GM18526 (cell line): ENCODE results near the gene CYYR1.

Source experiments
- POLR2A ChIP-seq: IDR thresholded peaks from 3 replicates; pipeline ENCODE4 v1.6.1; 2011; ENCODE audit not compliant: insufficient read length; ENCODE audit errors: extremely low read depth

The CYYR1 gene

DNA sequence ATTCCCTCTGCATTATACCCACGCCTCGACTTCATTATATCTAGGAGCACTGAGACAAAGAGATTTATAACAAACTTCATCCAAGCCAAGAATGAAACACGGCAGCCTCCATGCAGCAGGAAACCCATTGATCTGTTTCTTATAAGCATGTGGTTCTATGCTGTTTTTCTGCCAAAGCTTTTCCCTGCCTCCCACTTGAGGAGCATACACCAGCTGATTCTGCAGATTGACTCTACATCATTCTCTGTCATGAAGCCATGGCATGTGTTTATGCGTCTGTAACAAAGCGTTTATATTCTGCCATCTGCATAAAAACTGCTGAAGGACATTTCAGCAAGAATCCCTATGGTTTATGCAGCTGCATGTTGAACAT lies 102.0 kb downstream of the CYYR1 start:
- no peak for TF ChIP-seq POLR2A

DNA sequence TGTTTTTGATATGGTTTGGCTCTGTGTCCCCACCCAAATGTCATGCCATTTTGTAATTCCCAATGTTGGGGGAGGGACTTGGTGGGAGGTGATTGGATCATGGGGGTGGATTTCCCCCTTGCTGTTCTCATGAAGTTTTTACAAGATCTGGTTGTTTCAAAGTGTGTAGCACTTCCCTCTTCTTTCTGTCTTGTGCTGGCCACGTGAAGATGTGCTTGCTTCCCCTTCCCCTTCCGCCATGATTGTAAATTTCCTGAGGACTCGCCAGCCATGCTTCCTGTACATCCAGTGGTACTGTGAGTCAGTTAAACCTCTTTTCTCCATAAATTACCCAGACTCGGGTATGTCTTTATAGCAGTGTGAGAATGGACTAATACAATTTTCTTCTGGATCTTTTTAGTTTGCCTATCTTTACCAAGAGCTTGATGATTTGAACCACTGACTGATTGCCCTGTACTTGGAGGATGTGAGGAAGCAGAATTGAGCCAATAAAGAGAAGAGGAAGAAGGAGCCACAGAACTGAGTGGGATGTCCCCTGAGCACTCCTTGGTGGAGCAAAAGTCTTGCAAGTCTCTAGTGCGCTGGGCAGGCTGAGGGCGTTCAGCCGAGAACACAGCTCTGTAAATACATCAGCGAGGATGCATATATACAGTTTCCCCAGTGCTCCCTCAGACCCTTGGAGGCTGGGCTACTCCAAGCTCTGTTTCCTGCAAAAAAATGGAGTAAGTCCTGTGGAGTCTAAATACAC lies 102.6 kb downstream of the CYYR1 start:
- no peak for TF ChIP-seq POLR2A

DNA sequence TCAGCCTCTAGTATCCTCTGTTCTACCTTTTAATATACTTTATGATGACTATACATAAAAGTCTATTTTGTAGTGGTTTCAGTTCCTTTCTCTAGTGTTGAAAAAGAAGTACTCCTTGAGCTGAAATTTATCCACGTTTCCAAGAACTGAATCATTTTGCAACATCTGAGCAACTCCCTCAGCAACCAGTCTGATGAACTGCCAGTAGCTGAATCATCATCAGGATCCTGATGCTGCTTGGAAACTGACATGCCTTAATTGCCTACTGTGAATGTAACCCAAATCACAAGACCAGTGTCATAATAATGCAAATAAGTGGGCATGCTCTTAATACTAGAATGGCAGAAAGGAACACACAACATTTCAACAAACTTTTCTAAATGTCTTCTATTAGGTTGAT lies 103.3 kb downstream of the CYYR1 start:
- no peak for TF ChIP-seq POLR2A

DNA sequence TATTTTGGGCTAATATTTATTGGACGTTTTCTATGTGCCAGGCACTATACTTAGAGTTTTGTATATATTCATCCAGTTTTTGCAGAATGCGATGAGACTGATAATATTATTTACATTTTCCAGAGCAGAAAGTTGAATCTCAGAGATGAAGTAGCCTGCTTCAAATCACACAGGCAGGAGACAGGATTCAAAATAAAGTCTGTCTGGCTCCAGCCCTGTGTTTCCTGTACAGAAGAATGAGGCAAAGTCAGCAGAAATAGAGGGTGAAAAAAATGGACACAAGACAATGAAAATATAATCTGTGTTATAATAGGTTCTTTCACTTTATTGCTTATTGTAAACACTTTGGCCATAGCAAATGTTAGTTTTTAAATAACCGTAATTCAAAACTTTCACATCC lies 107.2 kb downstream of the CYYR1 start:
- TF ChIP-seq POLR2A = no peak

DNA sequence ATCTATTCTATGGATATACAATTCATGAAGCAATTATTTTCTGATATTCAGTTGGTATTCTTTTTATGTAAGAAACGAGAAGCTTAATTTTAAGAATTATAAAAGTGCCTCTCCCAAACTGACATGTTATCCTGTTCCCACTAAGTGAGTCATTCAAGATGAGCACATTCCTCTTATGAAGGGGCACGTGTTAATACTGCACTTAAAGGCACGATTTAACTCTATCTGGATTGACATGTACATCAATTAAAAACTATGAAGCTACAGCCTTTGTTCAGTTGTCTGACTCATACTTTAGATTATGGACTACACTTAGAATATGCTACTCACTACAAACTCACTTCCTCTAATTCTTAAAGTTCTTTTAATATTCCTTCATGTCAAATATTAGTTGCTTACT lies 111.6 kb downstream of the CYYR1 start:
- TF ChIP-seq POLR2A = no peak

DNA sequence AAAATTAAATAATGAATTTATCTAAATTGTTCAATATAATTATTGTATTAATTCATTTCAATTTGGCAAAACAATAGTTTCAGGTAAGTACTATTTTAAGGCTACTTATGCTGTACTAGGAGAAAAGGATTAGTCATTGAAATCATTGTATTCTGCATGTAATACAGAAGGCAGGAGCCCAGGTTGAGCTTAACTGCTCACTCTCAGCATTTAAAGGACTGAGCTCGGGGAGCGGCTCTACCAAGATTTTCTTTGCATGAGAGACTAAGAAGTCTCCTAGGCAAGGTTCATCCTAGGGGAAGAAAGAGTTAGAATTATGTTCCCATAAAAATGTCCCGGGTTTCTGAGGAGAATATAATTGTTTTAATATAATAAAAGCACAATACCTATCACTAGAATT lies 112.5 kb downstream of the CYYR1 start:
- no peak for TF ChIP-seq POLR2A

DNA sequence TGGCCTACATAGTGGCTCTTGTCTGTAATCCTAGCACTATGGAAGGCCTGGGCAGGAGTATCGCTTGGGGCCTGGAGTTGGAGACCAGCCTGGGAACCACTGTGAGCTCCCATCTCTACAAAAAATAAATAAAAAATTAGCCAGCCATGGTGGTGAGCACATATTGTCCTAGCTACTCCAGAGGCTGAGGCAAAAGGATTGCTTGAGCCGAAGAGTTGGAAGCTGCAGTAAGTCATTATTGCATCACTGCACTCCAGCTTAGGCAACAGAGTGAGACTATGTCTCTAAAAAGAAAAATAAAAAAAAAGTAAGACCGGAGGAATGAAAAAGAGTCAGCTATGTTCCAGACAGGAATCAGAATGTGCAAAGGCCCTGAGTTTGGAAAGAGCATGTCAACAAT lies 115.3 kb downstream of the CYYR1 start:
- TF ChIP-seq POLR2A = no peak

DNA sequence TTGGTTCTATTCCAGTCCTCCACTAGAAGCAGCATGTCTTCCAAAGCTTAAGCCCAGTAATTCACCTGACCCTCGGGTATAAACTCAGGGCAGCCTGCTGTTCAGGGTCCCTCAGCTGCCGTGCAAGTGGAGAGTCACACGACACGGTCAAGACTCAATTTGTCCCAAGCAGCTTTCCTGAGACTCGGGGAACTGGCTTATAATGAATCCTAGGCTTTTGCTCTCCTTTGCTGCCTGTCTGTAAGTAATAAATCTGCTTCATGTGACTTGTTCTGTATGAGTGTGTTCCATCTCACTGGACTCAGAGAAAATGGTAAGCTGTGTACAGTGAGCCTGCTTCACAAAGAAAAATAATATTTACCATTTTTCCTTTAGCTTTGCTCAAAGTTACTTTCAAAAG lies 119.8 kb downstream of the CYYR1 start:
- no peak for TF ChIP-seq POLR2A

DNA sequence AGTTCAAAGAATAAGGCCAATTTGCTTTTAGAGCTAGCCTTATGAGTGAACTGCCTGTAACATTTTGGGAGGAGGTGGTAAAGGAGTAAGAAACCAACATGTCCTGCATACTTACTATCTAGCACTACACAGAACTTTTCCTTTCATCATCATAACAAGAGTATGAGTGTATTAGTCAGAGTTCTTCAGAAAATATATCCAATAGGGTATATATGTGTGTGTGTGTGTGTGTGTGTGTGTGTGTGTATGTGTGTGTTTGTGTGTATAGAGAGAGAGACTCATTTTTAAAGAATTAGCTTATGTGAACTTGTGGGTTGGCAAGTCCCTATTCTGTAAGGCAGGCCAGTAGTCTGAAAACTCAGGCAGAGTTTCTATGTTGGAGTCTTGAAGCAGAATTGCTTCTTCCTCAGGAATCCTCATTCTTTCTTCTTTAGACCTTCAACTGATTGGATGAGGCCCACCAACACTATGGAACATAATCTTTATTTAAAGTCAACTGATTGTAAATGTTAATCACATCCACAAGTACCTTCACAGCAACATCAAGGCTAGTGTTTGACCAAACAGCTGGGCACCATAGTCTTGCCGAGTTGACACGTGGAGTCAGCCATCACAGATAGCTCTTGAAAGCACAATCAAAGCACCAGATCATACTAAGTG lies 121.9 kb downstream of the CYYR1 start:
- no peak for TF ChIP-seq POLR2A

DNA sequence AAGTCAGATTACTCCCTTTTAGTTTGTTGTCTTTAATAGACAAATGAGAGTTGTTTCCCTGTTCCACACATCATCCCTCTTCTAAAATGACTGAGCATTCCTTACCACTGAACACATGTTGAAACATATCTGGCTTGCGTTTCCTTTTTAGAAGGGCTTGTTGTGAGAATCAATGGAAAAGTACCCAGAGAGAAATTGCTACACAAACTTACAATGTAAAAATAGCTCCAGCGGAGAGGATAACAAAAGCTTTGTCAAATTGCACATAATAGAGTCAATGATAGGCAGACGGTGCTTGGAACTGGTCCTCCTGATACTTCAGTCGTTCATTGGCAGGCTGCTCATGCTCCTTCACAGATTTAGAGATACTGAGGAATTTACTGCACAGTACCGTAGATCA lies 123.9 kb downstream of the CYYR1 start:
- TF ChIP-seq POLR2A = no peak

DNA sequence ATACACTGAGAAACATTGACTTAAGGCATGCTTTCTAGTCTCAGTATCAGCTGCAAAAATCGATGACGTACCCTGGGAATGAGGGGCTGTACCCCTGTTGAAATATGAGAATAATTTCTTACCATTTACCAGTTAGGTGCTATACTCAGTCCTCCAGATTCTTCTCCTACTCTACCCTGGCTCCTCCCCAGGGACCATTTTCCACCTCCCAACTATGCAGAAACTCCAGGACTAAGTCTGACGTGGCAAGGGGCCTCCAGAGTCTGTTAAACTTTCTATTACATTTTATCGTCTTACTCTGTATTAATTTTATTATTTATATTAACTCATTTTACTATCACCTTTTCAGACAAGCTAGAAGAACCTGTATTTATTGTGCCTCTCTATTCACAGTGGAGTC lies 124.3 kb downstream of the CYYR1 start:
- TF ChIP-seq POLR2A = no peak

DNA sequence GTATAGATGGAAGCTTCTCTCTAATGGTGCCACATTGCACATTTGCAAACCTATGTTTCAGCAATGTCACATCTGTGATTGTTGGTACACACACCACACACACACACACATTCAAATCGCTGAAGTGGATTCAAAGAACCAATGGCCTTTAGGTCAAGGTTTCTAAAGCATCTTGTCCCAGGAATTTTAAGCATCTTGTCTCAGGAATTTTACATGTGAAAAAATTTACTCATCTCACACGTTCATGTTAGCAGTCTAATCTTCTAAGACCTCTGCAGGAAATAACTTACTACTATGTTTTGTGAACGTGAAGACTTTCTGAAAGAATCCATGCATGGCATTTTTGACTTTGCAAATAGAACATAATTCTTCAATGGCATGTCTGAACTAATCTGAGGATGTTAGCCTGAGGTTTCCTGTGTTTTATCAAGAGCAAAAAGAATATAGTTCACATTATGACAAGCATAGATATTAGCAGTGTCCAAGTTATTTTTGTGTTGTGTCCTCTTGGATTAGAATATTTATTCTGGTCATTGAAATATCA lies 125.1 kb downstream of the CYYR1 start:
- TF ChIP-seq POLR2A = no peak

DNA sequence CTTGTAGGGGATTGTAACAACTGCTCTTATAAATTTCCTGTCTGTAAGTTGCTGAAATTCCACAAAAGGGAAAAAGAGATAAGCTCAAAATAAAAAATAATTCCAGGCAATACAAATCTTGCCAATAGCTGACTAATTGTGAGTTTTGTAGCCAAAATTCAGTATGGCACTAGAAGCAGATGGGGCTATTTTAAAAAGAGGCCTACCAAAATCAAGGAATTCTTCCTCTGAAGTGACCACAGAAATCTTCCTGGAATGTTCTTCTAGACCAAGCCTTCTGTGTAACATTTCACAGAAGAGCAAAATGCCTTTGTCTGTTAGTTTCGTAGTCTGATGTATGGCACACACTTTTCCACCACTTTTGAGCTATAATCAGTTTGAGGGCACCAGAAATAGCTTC lies 127.6 kb downstream of the CYYR1 start:
- TF ChIP-seq POLR2A = no peak

DNA sequence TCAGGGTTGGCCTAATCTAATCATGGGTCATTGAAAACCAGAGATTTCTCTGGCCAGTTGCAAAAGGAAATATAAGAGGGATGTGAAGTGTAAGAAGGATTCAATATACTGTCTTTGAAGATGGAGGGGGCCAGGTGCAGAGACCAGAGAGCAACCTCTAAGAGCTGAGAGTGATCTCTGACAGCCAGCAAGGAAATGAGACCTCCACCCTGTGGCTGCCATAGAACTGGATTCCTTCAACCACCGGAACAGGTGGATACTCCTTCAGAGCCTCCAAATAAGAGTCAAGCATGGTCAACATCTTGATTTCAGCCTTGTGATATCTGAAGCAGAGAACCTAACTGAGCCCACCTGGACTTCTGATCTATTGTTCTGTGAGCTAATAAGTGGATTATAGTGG lies 128.4 kb downstream of the CYYR1 start:
- no peak for TF ChIP-seq POLR2A

DNA sequence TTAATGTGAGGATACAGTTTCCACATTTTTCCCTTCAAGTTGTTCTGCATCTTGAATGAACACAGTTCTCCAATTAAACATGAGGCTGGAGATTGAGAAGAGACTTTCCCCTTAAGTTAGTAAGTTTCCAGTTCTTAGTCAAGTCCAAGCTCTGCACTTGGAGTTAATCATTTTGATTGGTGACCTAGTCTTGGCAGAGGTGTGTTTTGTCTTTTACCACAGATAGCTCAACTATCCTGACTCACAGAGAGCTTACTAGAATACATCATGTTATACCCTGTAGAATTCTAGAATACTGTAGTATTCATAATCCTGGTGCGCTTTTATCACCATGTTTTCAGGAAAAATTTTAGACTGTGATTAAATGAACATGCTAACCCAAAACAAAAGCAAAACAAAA lies 129.2 kb downstream of the CYYR1 start:
- TF ChIP-seq POLR2A = no peak

DNA sequence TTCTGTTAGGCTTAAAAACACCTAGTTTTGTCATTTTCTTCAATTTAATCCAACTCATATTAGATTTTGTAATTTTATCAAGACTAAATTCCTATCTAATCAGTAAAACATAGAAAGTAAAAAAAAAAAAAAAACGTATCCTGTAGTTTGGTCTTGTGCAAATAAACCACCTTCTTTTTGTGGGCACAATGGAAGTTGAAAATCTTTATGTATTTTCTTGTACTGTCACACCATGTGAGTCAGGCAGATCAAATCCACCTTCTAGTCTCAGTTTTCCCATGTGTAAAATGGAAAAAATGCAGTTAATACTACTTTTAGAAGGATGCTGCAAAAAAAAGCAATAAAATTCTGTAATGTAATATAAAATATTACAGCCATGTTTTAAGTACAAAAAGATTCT lies 129.8 kb downstream of the CYYR1 start:
- TF ChIP-seq POLR2A = no peak

DNA sequence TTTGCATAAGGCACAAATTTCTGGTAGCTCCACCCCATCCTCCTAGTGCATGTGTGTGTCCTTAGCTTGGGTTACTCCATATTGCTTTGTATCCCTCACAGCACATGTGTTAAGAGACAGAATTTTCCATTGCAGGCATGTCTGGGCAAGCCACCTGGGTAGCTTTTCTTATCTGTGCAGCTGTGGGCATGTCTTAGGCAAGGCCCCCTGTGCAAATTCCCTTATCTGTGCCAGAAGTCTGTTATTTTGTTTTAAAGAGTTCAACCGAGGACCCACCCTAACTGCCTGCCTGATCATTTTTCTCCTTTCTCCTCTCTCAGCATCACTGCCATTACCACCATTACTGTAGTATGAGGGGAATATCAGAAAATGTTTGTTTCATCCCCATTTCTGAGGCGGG lies 131.9 kb downstream of the CYYR1 start:
- TF ChIP-seq POLR2A = no peak
